GM23248 (cell line): ENCODE measurements around the gene RASSF9. TPM values are rescaled to one million over a fixed set of nuclear protein-coding genes. Genes with fewer than 3 reads are reported as not detected.
A peak's percentile ranks its signal among the peaks of the same experiment; 100 is the strongest.

Experiments
- DNase-seq: peaks from one replicate; pipeline ENCODE4 v3.0.0-alpha.2; 2015
- H2AFZ ChIP-seq: fragments of 200-600 bp; sonication (generic); 2 replicates; pipeline ENCODE4 v1.6.1; 2016; ENCODE audit warnings: antibody characterized with exemption
- H3F3A ChIP-seq: fragments of 200-600 bp; sonication (generic); 2 replicates; pipeline ENCODE4 v1.6.1; 2016; ENCODE audit warnings: mild to moderate bottlenecking, antibody characterized with exemption, mixed run types; ENCODE audit not compliant: insufficient read depth
- H3K27ac ChIP-seq: fragments of 200-600 bp; sonication (generic); 2 replicates; pipeline ENCODE4 v1.5.1; 2016; ENCODE audit warnings: mild to moderate bottlenecking
- H3K27me3 ChIP-seq: fragments of 200-600 bp; sonication (generic); replicated peaks from 2 replicates; pipeline ENCODE4 v1.6.1; 2016; ENCODE audit warnings: mild to moderate bottlenecking; ENCODE audit not compliant: insufficient read depth
- H3K36me3 ChIP-seq: fragments of 200-600 bp; sonication (generic); 2 replicates; pipeline ENCODE4 v1.6.1; 2016; ENCODE audit warnings: low read depth, mild to moderate bottlenecking
- H3K4me1 ChIP-seq: fragments of 200-600 bp; sonication (generic); 2 replicates; pipeline ENCODE4 v1.6.1; 2016; ENCODE audit warnings: mild to moderate bottlenecking; ENCODE audit not compliant: insufficient read depth
- H3K4me2 ChIP-seq: fragments of 200-600 bp; sonication (generic); one replicate; pipeline ENCODE4 v1.6.1; 2016; ENCODE audit warnings: mild to moderate bottlenecking; ENCODE audit not compliant: unreplicated experiment
- H3K4me3 ChIP-seq: fragments of 200-600 bp; sonication (generic); 2 replicates; pipeline ENCODE4 v1.5.1; 2016; ENCODE audit warnings: mild to moderate bottlenecking
- H3K79me2 ChIP-seq: fragments of 200-600 bp; sonication (generic); 2 replicates; pipeline ENCODE4 v1.6.1; 2016; ENCODE audit warnings: mild to moderate bottlenecking; ENCODE audit not compliant: insufficient read depth
- H3K9ac ChIP-seq: fragments of 200-600 bp; sonication (generic); 2 replicates; pipeline ENCODE4 v1.6.1; 2016; ENCODE audit warnings: mild to moderate bottlenecking
- H3K9me2 ChIP-seq: fragments of 200-600 bp; sonication (generic); 2 replicates; pipeline ENCODE4 v1.6.1; 2016; ENCODE audit warnings: mixed run types, mild to moderate bottlenecking, moderate library complexity; ENCODE audit not compliant: insufficient read depth
- H3K9me3 ChIP-seq: fragments of 200-600 bp; sonication (generic); one replicate; pipeline ENCODE4 v1.6.1; 2017; ENCODE audit warnings: low read depth
- H4K20me1 ChIP-seq: fragments of 200-600 bp; sonication (generic); 2 replicates; pipeline ENCODE4 v1.6.0; 2016; ENCODE audit not compliant: insufficient read depth
- EZH2 ChIP-seq: fragments of 200-600 bp; sonication (generic); IDR thresholded peaks from 2 replicates; pipeline ENCODE4 v1.6.1; 2018; ENCODE audit warnings: antibody characterized with exemption, mild to moderate bottlenecking; ENCODE audit not compliant: insufficient read depth, poor library complexity, severe bottlenecking
- EZH2phosphoT487 ChIP-seq: fragments of 200-600 bp; sonication (generic); IDR thresholded peaks from 2 replicates; pipeline ENCODE4 v1.6.1; 2018; ENCODE audit warnings: antibody characterized with exemption, moderate library complexity, mild to moderate bottlenecking, low read depth; ENCODE audit not compliant: insufficient read depth
- WGBS, 2 experiments: methylation state at CpG; one replicate each; pipeline ENCODE4 v1.1.6; 2015 to 2017; ENCODE audit warnings: low lambda C conversion rate in 2 of 2, low coverage in 1 of 2; ENCODE audit errors: missing lambda C conversion rate in 2 of 2; 5-methylcytosine and 5-hydroxymethylcytosine counted together
- in situ Hi-C: fragments of 300-500 bp; cut with MboI; formaldehyde crosslinking; loops from 2 replicates; pipeline ENCODE4 v1.15.0; 2020
- polyA plus RNA-seq: library from polyadenylated mRNA; unstranded; fragments of >200 nt; fragmentation: Nextera tagmentation; extraction: Ambion mirVana; gene quantifications from 2 replicates; pipeline ENCODE4 v1.2.1, GENCODE V29; 2016
- total RNA-seq: library from RNA; depleted of rRNA; stranded (reverse); fragments of >200 nt; shearing (Covaris generic); gene quantifications from 2 replicates; pipeline ENCODE4 v1.2.3, GENCODE V29; 2014

The RASSF9 gene
- total and polyA plus RNA-seq, 2 experiments from 2014 or later = 0.86 to 1.5 TPM

DNA sequence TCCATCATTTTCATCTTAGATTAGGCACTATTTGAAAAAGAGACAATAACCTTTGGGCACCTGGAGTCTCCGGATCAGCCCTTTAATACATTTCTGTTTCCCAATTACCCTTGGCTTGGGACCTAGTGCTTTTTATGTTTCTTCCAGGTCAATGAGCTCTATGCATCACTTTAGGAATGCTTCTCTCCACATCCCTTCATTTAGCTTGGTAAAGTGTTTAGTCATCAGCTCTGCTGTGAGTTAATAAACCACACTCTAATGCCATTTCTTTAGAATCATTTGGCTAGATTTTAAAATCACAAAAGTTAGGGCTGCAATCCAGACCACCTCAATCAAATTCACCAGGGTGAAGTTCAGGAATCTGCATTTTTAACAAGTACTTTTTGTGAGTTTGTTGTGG lies 41.7 kb downstream of the RASSF9 start:
- no peaks in the 10 kb centered on the region for H3K27me3 ChIP-seq
- H3K9me2 ChIP-seq = no peaks in the 10 kb centered on the region
- H3K4me2 ChIP-seq = peak overlapping the region; percentile 40
- H3K36me3 ChIP-seq = no peaks in the 10 kb centered on the region
- no peak overlapping the region for H3K27ac ChIP-seq
- peaks cover 14% of the 10 kb centered on the region for H3F3A ChIP-seq
- TF ChIP-seq EZH2phosphoT487 (no peak), EZH2 (no peak)
- H3K4me3 ChIP-seq = no peak overlapping the region
- DNase-seq = peak; percentile 75
- peaks cover 12% of the 10 kb centered on the region for H3K4me1 ChIP-seq
- in situ Hi-C loops = no loop called here
- WGBS, 2 experiments = 36 to 48% methylated on average over 1 of the region's 1 CpG
- no peaks in the 10 kb centered on the region for H3K79me2 ChIP-seq
- H3K9me3 ChIP-seq = no peaks in the 10 kb centered on the region
- H2AFZ ChIP-seq = no peak overlapping the region
- no peaks in the 10 kb centered on the region for H4K20me1 ChIP-seq
- no peak overlapping the region for H3K9ac ChIP-seq

DNA sequence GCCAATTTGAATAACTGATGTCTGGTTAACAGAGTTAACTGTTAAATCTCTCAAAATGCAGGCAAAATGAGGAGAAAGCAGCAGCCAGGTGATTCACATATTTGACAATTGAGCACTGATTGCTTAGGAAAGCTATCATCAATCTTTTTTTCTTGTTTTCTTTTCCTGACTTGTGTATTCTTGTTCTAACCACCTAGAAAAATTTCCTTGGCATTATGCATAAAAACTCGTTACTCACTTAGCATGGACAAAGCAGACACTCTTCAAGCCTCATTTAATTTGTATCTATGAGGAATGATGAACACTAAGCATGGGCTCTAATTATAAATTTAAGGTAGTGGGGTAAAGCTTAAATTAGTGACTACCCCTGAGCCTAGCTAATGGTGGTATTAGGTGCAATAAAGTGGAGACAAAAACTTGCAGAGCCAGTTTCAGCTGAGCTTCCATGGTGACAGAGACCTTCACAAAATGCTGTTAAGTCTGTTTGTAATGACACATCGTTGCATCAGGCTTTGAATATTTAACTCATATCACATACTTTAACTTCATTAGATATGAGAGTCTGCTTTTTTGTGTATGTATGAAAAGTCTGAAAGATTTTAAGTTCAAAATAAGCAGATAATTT lies 52.0 kb downstream of the RASSF9 start:
- H3K79me2 ChIP-seq = no peaks in the 10 kb centered on the region
- TF ChIP-seq EZH2phosphoT487 (no peak), EZH2 (no peak)
- H3K36me3 ChIP-seq = no peaks in the 10 kb centered on the region
- 85 to 92% methylated on average over 2 of the region's 2 CpGs for WGBS, 2 experiments
- H3K4me3 ChIP-seq = no peak overlapping the region
- H3K4me2 ChIP-seq = no peak overlapping the region
- H3K4me1 ChIP-seq = peaks cover 7% of the 10 kb centered on the region
- in situ Hi-C loops = no loop called here
- DNase-seq = peak; percentile 40
- H3K27me3 ChIP-seq = no peaks in the 10 kb centered on the region
- H3F3A ChIP-seq = no peaks in the 10 kb centered on the region
- no peaks in the 10 kb centered on the region for H3K9me3 ChIP-seq
- no peak overlapping the region for H2AFZ ChIP-seq
- H3K27ac ChIP-seq = no peak overlapping the region
- H4K20me1 ChIP-seq = no peaks in the 10 kb centered on the region
- H3K9me2 ChIP-seq = no peaks in the 10 kb centered on the region
- no peak overlapping the region for H3K9ac ChIP-seq

DNA sequence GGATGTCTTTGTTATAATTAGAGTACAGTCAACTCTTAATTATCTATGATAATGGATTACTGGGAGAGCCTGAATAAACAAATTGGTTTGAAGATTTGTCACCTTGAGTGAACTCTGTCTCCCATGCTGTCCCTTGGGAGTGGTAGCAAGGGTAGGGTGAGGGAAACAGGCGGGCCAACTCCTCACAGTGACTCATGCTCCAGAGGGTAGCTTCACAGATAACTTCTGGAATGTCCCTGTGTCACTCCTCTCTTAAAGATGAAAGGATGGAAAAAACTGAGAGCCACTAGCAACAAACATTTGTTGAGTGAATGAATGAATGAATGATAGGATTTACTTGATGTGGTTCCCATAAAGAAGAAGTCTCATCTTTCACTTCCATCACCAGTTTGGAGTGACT lies 53.5 kb downstream of the RASSF9 start:
- no peaks in the 10 kb centered on the region for H3K9me3 ChIP-seq
- TF ChIP-seq EZH2phosphoT487 (no peak), EZH2 (no peak)
- no peak overlapping the region for H3K9ac ChIP-seq
- H3K4me2 ChIP-seq = no peak overlapping the region
- H2AFZ ChIP-seq = no peak overlapping the region
- H3K4me1 ChIP-seq = peaks cover 7% of the 10 kb centered on the region
- H3K4me3 ChIP-seq = no peak overlapping the region
- H3K27ac ChIP-seq = no peak overlapping the region
- H3K79me2 ChIP-seq = no peaks in the 10 kb centered on the region
- H3K36me3 ChIP-seq = no peaks in the 10 kb centered on the region
- in situ Hi-C loops = no loop called here
- no peaks in the 10 kb centered on the region for H3K27me3 ChIP-seq
- WGBS, 2 experiments = 69 to 100% methylated on average over 1 of the region's 1 CpG
- H3F3A ChIP-seq = no peaks in the 10 kb centered on the region
- no peaks in the 10 kb centered on the region for H4K20me1 ChIP-seq
- DNase-seq = peak; percentile 15
- H3K9me2 ChIP-seq = no peaks in the 10 kb centered on the region

DNA sequence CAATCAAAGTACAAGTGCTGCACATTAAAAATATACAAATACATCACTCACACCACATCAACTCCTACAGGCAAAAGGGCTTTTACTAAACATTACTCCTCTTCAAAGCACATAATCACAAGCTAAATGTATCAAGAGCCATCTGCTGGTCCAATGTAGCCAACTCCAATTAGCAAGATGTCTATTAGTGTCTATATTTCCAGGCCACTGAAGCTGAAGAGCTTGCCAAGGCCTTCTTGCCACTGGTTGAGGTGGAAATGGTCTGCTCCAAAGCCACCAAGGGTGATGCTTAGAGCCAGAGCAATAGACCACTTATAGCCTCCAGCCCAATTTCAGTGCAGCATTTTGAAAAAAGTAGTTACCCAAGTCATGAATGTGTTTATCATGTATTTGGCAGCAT lies 54.4 kb downstream of the RASSF9 start:
- H3K4me1 ChIP-seq = peaks cover 7% of the 10 kb centered on the region
- H3K79me2 ChIP-seq = no peaks in the 10 kb centered on the region
- in situ Hi-C loops = no loop called here
- H2AFZ ChIP-seq = no peak overlapping the region
- H3K27me3 ChIP-seq = no peaks in the 10 kb centered on the region
- no peaks in the 10 kb centered on the region for H3F3A ChIP-seq
- H3K36me3 ChIP-seq = no peaks in the 10 kb centered on the region
- H3K9me3 ChIP-seq = no peaks in the 10 kb centered on the region
- no peaks in the 10 kb centered on the region for H3K9me2 ChIP-seq
- H3K27ac ChIP-seq = no peak overlapping the region
- no peaks in the 10 kb centered on the region for H4K20me1 ChIP-seq
- no peak overlapping the region for H3K4me2 ChIP-seq
- DNase-seq = no peak
- no peak for TF ChIP-seq EZH2phosphoT487
- H3K4me3 ChIP-seq = no peak overlapping the region
- no peak overlapping the region for H3K9ac ChIP-seq

DNA sequence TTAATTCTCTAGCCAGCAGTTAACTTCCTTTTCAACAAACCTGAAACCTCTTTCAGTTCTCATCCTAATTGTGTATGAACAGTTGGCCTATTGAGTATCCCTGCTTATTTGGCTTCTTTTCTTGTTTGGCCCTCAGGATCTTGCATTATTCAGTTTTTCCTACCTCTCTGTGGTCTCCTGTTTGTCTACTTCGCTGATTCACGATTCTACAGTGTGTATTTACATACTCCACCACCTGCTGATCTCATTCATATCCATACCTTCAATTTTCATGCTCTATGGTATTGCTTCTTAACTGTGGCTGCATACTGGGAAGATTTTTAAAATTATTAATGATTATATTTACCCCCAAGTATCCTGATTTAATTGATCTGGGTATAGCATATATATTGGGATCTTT lies 56.4 kb downstream of the RASSF9 start:
- H3K4me3 ChIP-seq = no peak overlapping the region
- no peaks in the 10 kb centered on the region for H3F3A ChIP-seq
- H4K20me1 ChIP-seq = no peaks in the 10 kb centered on the region
- H3K36me3 ChIP-seq = no peaks in the 10 kb centered on the region
- no peak overlapping the region for H3K9ac ChIP-seq
- TF ChIP-seq EZH2 (no peak), EZH2phosphoT487 (no peak)
- WGBS, 2 experiments = 45 to 48% methylated on average over 2 of the region's 2 CpGs
- no peaks in the 10 kb centered on the region for H3K79me2 ChIP-seq
- H3K4me2 ChIP-seq = no peak overlapping the region
- H3K9me3 ChIP-seq = no peaks in the 10 kb centered on the region
- no peak overlapping the region for H2AFZ ChIP-seq
- DNase-seq = no peak
- H3K27ac ChIP-seq = no peak overlapping the region
- H3K27me3 ChIP-seq = no peaks in the 10 kb centered on the region
- H3K9me2 ChIP-seq = no peaks in the 10 kb centered on the region; the same call in 1 of the 2 replicates
- H3K4me1 ChIP-seq = peaks cover 7% of the 10 kb centered on the region
- in situ Hi-C loops = no loop called here
